ENCODE results near the gene ANKRD39.
"Not testable (repeated sequence)": the region's sequence is repeated elsewhere in the genome, so short reads cannot be mapped to it uniquely, and the experiment has no call there.

Gene ANKRD39

GRCh38 chr2:96870626-96871255 lies 12.9 kb upstream of the ANKRD39 start:
- no peak for FAIRE-seq

DNA sequence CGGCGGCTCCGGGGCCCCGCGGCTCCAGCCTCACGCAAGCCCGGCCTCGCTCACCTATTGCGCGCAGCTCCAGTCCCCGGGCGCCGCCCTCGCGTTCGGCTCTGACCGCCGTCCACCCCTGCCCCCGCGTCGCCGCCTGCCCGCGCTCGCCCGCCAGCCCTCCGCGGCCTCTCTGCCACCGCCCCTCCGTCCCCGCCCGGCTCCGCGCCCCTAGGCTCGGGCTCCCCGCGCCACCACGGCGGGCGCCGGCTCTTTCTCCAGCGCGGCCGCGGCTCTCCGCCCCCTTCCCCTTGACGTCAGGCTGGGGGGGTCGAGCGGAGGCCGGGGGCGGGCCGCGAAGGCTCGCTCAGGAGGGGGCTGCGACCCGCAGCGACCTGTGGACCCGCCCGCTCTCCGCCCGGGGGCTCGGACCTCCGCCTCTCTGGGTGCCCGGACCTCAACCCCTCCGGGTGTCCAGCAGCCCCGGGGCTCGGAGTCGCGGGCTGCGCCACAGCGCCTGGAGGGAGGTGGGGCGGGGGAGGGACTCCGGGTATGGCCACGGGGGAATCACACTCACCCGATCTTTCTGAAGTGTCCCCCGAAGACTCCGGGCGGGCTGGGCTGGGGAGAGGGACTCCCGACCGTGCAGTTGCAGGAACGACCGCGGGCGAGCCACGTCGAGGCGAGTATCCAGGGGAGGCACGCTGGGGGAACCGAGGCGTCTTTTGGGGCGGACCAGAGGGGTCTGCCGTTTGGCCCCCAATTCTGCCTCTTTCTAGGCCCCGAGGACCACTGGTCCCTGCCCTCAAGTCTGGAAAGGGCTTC lies 12.2 kb upstream of the ANKRD39 start, which contains the start of gene SEMA4C:
SEMA4C (minus strand) TSS at position 259 of the 804 bp plus-strand sequence. CDS start 2,194 bp downstream, outside the sequence.
- no peak for FAIRE-seq

GRCh38 chr2:96869281-96869821 lies 11.5 kb upstream of the ANKRD39 start:
- FAIRE-seq: no peak

DNA sequence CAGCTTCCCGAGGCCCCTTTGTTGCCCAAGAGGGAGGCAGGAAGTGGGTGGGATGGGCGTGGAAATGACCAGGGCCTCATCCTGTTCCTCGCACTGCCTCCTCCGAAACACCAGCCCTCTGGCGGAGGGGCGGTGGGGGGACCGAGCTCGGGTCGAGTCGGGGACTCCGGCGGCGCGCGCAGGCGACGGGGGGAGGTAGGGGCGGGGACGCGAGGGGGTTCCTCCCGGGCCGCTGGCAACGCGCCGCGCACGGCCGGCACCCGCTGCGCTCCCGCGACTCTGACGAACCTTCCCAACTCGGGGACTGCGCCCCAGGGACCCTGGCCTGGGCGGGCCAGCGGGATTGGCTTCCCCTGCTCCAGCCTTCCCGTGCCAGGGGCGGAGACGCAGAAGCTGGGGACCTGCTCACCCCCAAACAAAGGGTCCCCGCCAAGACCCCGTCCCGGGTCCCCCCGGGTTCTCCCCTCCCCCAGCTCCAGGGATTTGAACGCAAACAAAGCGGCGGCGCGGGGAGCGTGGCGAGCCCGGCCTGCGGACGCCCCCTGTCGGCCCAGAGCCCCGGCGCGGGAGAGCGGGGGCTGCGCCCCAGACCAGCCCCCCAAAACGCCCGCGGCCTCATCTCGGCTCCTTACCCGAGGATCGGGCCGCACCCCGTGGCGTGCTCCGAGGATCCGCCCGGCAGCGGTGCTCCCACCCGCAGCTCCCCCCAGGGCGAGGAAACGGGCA lies 10.9 kb upstream of the ANKRD39 start:
- FAIRE-seq: no peak

GRCh38 chr2:96867756-96868554 lies 10.1 kb upstream of the ANKRD39 start:
- no peak for FAIRE-seq

- FAIRE-seq: no peak
These were observed 9.4 kb upstream of the ANKRD39 start for GRCh38 chr2:96866986-96867755.

GRCh38 chr2:96866586-96866985 lies 8.8 kb upstream of the ANKRD39 start:
- FAIRE-seq: no peak

DNA sequence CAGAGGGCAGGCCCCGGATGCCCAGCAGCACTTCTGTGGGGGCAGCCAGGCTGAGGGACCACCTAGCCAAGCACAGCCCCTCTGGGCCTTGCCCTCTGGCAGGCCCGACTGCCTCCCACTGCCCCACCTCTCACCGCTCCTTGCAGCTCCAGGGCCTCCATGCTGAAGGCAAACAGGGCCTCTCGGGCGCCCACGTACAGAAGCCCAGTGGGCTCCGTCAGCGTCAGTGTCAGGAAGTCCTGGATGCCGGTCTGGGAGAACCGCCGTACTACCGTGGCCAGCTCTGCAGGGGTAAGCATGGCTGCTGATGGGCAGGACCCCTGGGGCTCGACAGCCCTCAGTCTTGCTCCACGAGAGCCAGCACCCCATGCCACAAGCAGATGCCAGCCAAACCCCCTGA lies 8.3 kb upstream of the ANKRD39 start:
- FAIRE-seq: no peak

DNA sequence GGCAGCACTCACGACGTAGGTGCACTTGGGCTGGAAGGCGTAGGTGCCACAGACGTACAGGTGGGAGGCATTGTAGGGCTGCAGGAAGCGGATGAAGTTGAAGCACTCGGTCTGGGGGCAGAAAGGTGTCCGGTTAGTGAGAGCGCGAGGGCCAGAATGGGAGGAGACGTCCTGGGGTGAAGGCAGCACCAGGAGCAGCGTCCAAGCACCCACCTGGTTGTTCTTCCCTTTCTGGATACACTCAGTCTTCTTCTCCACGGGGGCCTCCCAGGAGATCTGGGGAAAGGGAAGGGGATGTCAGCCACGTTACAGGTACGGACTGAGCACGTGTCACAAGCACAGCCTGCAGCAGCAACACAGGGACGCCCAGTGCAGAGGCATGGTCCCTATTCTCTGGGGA lies 7.8 kb upstream of the ANKRD39 start:
- no peak for FAIRE-seq

GRCh38 chr2:96864343-96865091 lies 6.7 kb upstream of the ANKRD39 start:
- no peak for FAIRE-seq

GRCh38 chr2:96863575-96864342 lies 5.9 kb upstream of the ANKRD39 start:
- FAIRE-seq: no peak

DNA sequence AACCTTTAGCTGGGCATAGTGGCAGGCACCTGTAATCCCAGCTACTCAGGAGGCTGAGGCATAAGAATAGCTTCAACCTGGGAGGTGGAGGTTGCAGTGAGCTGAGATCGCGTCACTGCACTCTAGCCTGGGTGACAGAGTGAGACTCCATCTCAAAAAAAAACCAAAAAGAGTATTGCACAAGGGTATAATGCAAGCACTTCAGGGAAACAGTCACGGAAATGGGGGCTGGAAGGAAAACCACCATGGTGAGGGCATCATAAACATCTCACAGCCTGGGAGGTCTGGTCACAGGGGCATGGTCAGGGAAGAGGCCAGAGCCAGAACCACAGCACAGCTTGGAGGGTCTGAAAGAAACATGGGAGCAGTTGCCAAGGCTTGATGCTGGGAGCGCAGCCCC lies 5.2 kb upstream of the ANKRD39 start:
- not testable (repeated sequence) for FAIRE-seq

DNA sequence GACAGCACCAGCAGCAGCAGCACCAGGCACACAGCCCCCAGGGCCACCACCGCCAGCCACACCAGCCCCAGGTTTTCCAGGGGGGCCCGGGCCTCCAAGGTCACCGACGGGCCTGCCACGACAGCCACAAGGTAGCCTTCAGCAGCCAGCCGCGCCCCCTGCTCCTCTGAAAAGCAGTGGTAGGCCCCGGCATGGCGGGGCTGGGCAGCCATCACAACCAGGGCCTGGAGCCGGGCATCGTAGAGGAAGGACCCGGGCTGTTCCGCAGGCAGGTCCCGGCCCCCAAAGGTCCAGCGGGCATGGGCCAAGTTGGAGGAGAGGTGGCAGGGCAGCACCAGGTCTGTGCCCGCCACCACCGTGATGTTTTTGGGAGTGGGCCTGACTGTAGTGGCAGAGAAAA lies 3.3 kb upstream of the ANKRD39 start:
- no peak for FAIRE-seq

GRCh38 chr2:96860065-96861029 lies 2.5 kb upstream of the ANKRD39 start:
- FAIRE-seq: no peak

- no peak for FAIRE-seq
These were observed 1.9 kb upstream of the ANKRD39 start for GRCh38 chr2:96859681-96860064.

DNA sequence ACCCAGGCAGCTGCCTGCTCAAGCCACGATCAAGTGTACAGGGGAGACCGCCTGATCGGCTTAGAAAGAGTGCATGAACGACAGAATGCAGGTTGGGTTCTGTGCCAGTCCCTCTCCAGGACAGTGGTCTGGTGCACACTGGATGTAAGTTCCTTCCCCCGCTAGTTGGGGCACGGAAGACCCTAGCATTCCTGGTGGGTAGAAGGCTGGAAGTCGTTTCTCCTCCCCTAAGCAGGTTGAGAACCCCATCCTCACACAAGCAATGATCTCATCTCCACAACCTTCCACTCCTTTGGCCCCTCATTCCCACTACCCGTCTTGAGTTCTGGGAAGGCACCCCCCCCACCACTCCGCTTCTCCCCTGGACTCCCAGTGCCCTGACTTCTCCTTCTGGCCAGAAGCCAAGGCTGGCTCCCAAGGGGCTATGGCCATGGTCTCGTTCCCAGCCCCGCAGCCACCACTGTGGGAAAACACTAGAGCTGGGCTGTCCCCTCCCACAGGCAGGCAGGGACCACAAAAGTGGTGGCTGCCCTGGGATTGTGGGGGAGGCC lies 1.4 kb upstream of the ANKRD39 start:
- no peak for FAIRE-seq

GRCh38 chr2:96856776-96857666 lies 795 bp downstream of the ANKRD39 start:
- no peak for FAIRE-seq

Measured in endometrium (tissue), 2 donors.